ENCODE results near the gene PLAA.

Gene PLAA

DNA sequence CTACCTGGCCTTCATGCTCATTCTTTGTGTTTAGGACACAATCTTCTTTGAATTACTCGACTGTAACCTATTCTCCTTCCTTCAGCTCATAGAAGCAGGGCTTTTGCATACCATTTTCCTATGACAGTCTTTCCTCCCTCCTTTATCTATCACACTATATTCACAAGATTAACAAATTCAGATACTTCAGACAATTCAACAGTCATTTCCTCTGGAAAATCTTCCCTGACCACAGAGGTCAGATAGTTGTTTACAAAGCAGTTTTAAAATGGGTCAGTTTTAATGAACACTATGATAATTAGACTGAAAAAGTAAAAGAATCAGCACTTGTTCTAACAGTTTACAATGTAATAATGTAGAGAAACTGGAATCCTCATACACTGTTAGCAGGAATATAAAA is 58.8 kb downstream of the PLAA start:
- no peak overlapping the region for H3K27ac ChIP-seq (ENCODE audit: extremely low read depth, low read depth, low read length)
- H3K4me1 ChIP-seq (ENCODE audit: control insufficient read depth, insufficient read depth, low read length): no peaks in the 10 kb centered on the region
- ChIA-PET CTCF (no interaction called here), POLR2A (interaction anchor here (1.7 kb wide), 1 partner anchor 58 kb away, joined by 4 read pairs; the partner anchor contains the start of gene PLAA)
- peaks cover 18 to 22% of the 10 kb centered on the region in 2 experiments for H3K36me3 ChIP-seq (ENCODE audit: control insufficient read depth in 2 of 2, insufficient read depth in 1 of 2, low read length in 2 of 2)
- no peak overlapping the region for H3K4me3 ChIP-seq (ENCODE audit: low read depth, low read length)
- H3K9me3 ChIP-seq (ENCODE audit: control insufficient read depth, insufficient read depth, low read depth, low read length): no peaks in the 10 kb centered on the region
- TF ChIP-seq ZNF350 (tag by site-specific recombination; IDR thresholded peaks at IDR 0.05): no peak
- no peak for TF ChIP-seq ZNF768 (tag by site-specific recombination; IDR thresholded peaks at IDR 0.05)
- no peak for TF ChIP-seq ZNF121 (tag by site-specific recombination; IDR thresholded peaks at IDR 0.05)
- TF ChIP-seq ZNF140 (tag by site-specific recombination; IDR thresholded peaks at IDR 0.05): no peak
- no peak for TF ChIP-seq ZNF561 (tag by site-specific recombination; IDR thresholded peaks at IDR 0.05; ENCODE audit: borderline replicate concordance)
- TF ChIP-seq KLF16 (tag by site-specific recombination; IDR thresholded peaks at IDR 0.05): no peak
- no peak for TF ChIP-seq ZFHX2 (tag by site-specific recombination; conservative IDR thresholded peaks at IDR 0.05)
- TF ChIP-seq, protein P1, sequence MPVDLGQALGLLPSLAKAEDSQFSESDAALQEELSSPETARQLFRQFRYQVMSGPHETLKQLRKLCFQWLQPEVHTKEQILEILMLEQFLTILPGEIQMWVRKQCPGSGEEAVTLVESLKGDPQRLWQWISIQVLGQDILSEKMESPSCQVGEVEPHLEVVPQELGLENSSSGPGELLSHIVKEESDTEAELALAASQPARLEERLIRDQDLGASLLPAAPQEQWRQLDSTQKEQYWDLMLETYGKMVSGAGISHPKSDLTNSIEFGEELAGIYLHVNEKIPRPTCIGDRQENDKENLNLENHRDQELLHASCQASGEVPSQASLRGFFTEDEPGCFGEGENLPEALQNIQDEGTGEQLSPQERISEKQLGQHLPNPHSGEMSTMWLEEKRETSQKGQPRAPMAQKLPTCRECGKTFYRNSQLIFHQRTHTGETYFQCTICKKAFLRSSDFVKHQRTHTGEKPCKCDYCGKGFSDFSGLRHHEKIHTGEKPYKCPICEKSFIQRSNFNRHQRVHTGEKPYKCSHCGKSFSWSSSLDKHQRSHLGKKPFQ (tag by site-specific recombination; IDR thresholded peaks at IDR 0.05): no peak
- TF ChIP-seq ZNF10 (tag by site-specific recombination; IDR thresholded peaks at IDR 0.05): no peak
- no peak for TF ChIP-seq TSHZ1 (tag by site-specific recombination; IDR thresholded peaks at IDR 0.05; ENCODE audit: borderline replicate concordance)
- TF ChIP-seq ZNF610 (tag by site-specific recombination; IDR thresholded peaks at IDR 0.05; ENCODE audit: borderline replicate concordance): no peak
- TF ChIP-seq ZNF221 (tag by site-specific recombination; IDR thresholded peaks at IDR 0.05; ENCODE audit: borderline replicate concordance): no peak
- TF ChIP-seq, protein P2, sequence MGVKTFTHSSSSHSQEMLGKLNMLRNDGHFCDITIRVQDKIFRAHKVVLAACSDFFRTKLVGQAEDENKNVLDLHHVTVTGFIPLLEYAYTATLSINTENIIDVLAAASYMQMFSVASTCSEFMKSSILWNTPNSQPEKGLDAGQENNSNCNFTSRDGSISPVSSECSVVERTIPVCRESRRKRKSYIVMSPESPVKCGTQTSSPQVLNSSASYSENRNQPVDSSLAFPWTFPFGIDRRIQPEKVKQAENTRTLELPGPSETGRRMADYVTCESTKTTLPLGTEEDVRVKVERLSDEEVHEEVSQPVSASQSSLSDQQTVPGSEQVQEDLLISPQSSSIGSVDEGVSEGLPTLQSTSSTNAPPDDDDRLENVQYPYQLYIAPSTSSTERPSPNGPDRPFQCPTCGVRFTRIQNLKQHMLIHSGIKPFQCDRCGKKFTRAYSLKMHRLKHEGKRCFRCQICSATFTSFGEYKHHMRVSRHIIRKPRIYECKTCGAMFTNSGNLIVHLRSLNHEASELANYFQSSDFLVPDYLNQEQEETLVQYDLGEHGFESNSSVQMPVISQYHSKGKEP (tag by site-specific recombination; IDR thresholded peaks at IDR 0.05): no peak
- no peak for TF ChIP-seq SALL2 (tag by site-specific recombination; IDR thresholded peaks at IDR 0.05; ENCODE audit: borderline replicate concordance)
- no peak for TF ChIP-seq BCL11A (tag by site-specific recombination; IDR thresholded peaks at IDR 0.05; ENCODE audit: low read depth)
- no peak for TF ChIP-seq ZXDB (tag by site-specific recombination; IDR thresholded peaks at IDR 0.05)
- no peak for TF ChIP-seq ZNF48 (tag by site-specific recombination; IDR thresholded peaks at IDR 0.05)
- TF ChIP-seq, protein P3, sequence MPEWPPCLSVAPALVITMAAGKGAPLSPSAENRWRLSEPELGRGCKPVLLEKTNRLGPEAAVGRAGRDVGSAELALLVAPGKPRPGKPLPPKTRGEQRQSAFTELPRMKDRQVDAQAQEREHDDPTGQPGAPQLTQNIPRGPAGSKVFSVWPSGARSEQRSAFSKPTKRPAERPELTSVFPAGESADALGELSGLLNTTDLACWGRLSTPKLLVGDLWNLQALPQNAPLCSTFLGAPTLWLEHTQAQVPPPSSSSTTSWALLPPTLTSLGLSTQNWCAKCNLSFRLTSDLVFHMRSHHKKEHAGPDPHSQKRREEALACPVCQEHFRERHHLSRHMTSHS (tag by site-specific recombination; IDR thresholded peaks at IDR 0.05): no peak
- no peak for TF ChIP-seq ZNF521 (tag by site-specific recombination; IDR thresholded peaks at IDR 0.05)
